ENCODE results near the gene GFOD2. TPM values are rescaled to one million over a fixed set of nuclear protein-coding genes. Genes with fewer than 3 reads are reported as not detected.

GFOD2 gene
- total and polyA plus RNA-seq, 2 of the 8 experiments (the other 6 are each of a cell fraction or from before 2014, with no cell fraction given): 21.4 to 33.2 TPM

DNA sequence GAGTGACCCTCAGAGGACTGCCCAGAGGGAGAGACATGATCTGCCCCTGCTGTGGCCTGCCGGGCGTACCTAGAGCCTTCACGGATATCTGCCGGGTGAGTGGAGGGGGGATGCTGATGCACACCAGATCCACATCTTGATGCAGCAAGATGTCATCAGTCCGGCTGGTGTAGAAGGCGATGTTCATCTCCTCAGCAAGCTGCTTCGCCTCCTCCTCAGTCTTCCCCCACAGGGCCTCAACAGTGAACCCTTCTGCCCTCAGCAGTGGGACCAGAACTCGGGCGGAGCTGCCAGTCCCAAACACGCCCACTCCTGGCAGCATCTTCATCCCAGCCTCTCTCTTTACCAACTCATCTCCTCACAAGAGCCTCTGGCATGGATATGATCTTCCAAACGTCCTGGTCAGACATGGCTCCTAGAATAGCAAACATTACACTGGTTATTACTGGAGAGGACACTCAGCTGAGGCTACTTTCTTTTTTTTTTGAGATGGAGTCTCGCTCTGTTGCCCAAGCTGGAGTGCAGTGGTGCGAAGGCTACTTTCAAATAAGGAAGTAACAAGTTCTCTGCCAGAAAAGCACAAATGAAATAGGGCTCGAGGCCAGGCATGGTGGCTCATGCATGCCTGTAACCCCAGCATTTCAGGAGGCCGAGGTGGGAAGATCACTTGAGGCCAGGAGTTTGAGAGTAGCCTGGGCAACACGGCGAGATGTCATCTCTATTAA, 33.6 kb downstream of the GFOD2 start:
- no peak for DNase-seq (ENCODE audit: low read depth in 1 of 2, low spot score in 2 of 2)
- Histone ChIP-seq H3K18ac (ENCODE audit: extremely low read depth, low read length) (no peak overlapping the region), H4K5ac (ENCODE audit: insufficient read length, low read depth, low read length) (no peak overlapping the region), H3K4me3 (ENCODE audit: extremely low read depth in 1 of 4, insufficient read depth in 2 of 4, low read depth in 3 of 4, low read length in 4 of 4) (no peak overlapping the region), H3K23ac (ENCODE audit: insufficient read length) (no peak overlapping the region), H2BK5ac (ENCODE audit: low read depth, low read length) (no peak overlapping the region), H3K4me1 (replicated peaks in 1 of 4; ENCODE audit: control insufficient read depth in 3 of 4, insufficient read depth in 4 of 4, low read length in 3 of 4) (no peaks in the 10 kb centered on the region), H4K91ac (replicated peaks; ENCODE audit: insufficient read length, low read length) (no peak overlapping the region), H3K27me3 (replicated peaks in 1 of 4; ENCODE audit: control insufficient read depth in 3 of 4, extremely low read depth in 1 of 4, insufficient read depth in 3 of 4, low read length in 3 of 4) (no peaks in the 10 kb centered on the region), H3K79me1 (ENCODE audit: low read depth, low read length) (no peaks in the 10 kb centered on the region), H3K23me2 (ENCODE audit: low read depth, low read length) (no peaks in the 10 kb centered on the region), H3K79me2 (ENCODE audit: control insufficient read depth in 1 of 2, insufficient read depth in 2 of 2, low read length in 2 of 2) (peaks cover 0 to 3% of the 10 kb centered on the region in 2 experiments; a peak in 1 of 4 replicates), H4K20me1 (replicated peaks in 1 of 2; ENCODE audit: control insufficient read depth in 1 of 2, insufficient read depth in 2 of 2, low read length in 2 of 2) (peaks cover 1 to 3% of the 10 kb centered on the region in 2 experiments), H2BK20ac (ENCODE audit: low read length) (no peak overlapping the region), H2AFZ (ENCODE audit: low read length) (no peak overlapping the region), H3K27ac (ENCODE audit: low read depth, low read length) (no peak overlapping the region), H3K9ac (replicated peaks in 1 of 4; ENCODE audit: extremely low read depth in 1 of 4, low read depth in 3 of 4, low read length in 3 of 4) (no peak overlapping the region), H3K36me3 (ENCODE audit: control insufficient read depth in 2 of 4, insufficient read depth in 4 of 4, low read length in 3 of 4) (peaks cover 3 to 16% (median 10%) of the 10 kb centered on the region in 4 experiments; a peak in 6 of 8 replicates), H4K8ac (ENCODE audit: extremely low read depth, insufficient read depth, low read length) (no peak overlapping the region), H3K4me2 (ENCODE audit: insufficient read depth in 1 of 2, low read depth in 2 of 2, low read length in 2 of 2) (no peak overlapping the region), H3K56ac (replicated peaks; ENCODE audit: insufficient read length, low read depth, low read length) (no peak overlapping the region), H2BK12ac (ENCODE audit: low read depth, low read length) (no peak overlapping the region), H3K14ac (ENCODE audit: insufficient read length) (no peak overlapping the region), H3K4ac (replicated peaks; ENCODE audit: insufficient read length, low read depth, low read length) (no peak overlapping the region), H2BK120ac (replicated peaks; ENCODE audit: low read depth, low read length) (no peak overlapping the region), H2BK15ac (ENCODE audit: low read length) (no peak overlapping the region), H3K9me3 (ENCODE audit: insufficient read depth in 2 of 2, low read depth in 1 of 2, low read length in 1 of 2) (no peaks in the 10 kb centered on the region), H2AK5ac (ENCODE audit: low read depth, low read length) (no peak overlapping the region)
- no peak for FAIRE-seq
- ChIA-PET POLR2A (ENCODE audit: partially characterized antibody) (no interaction called here), CTCF (ENCODE audit: partially characterized antibody) (interaction anchor here (1.5 to 7.2 kb wide), 3 partner anchors 13 to 198 kb away, joined by 4 to 45 read pairs (median 6); no protein-coding TSS in a partner anchor)
- 88% methylated on average over 17 of the region's 17 CpGs; no CpG with 5 or more reads in 1 of the 2 experiments for WGBS, 2 experiments (ENCODE audit: extremely low coverage in 1 of 2, insufficient coverage in 1 of 2, insufficient read length in 1 of 2, insufficient replicate concordance in 2 of 2, low coverage in 1 of 2, low lambda C conversion rate in 2 of 2, missing lambda C conversion rate in 1 of 2)
- no peak for TF ChIP-seq JUN (IDR thresholded peaks at IDR 0.05; ENCODE audit: low read depth, low read length)
- TF ChIP-seq USF2 (IDR thresholded peaks at IDR 0.05; ENCODE audit: low read length): no peak
- no peak for TF ChIP-seq TAF1 (IDR thresholded peaks at IDR 0.05; ENCODE audit: low read depth, low read length)
- no peak for TF ChIP-seq CHD2 (IDR thresholded peaks at IDR 0.05; ENCODE audit: low read length)
- TF ChIP-seq, protein P1, sequence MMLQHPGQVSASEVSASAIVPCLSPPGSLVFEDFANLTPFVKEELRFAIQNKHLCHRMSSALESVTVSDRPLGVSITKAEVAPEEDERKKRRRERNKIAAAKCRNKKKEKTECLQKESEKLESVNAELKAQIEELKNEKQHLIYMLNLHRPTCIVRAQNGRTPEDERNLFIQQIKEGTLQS (IDR thresholded peaks at IDR 0.05; ENCODE audit: insufficient read depth, low read depth, low read length): no peak
- TF ChIP-seq EZH2 (IDR thresholded peaks at IDR 0.05; ENCODE audit: low read depth, low read length, severe bottlenecking): no peak
- TF ChIP-seq BRCA1 (IDR thresholded peaks at IDR 0.05; ENCODE audit: low read depth, low read length): no peak
- no peak for TF ChIP-seq NRF1 (IDR thresholded peaks at IDR 0.05; ENCODE audit: low read depth, low read length)
- no peak for TF ChIP-seq POU5F1 (IDR thresholded peaks at IDR 0.05; ENCODE audit: low read depth, low read length)
- TF ChIP-seq SP2 (IDR thresholded peaks at IDR 0.05; ENCODE audit: low read length): no peak
- no peak for TF ChIP-seq CEBPB (IDR thresholded peaks at IDR 0.05; ENCODE audit: low read depth, low read length)
- no peak for TF ChIP-seq SRF (IDR thresholded peaks at IDR 0.05; ENCODE audit: low read depth, low read length)

Data from H1 (cell line).